SK-N-SH treated with all-trans-retinoic acid at 6 μM for 48 hours (cell line): ENCODE data around the gene TWIST2.

ENCODE experiments used
- ATAC-seq: fragments of 200-7000 bp; cut with Tn5 transposase; 3 replicates; pipeline ENCODE4 v1.9.1; 2020; ENCODE audit warnings: mild to moderate bottlenecking, moderate library complexity
- ARNTL ChIP-seq: fragments of 450-650 bp; formaldehyde crosslinking; IDR thresholded peaks from 2 replicates; pipeline ENCODE4 v1.5.0; 2020; ENCODE audit warnings: low read depth, mild to moderate bottlenecking, moderate library complexity, borderline replicate concordance
- BACH2 ChIP-seq: fragments of 250-450 bp; sonication (Bioruptor Pico); IDR thresholded peaks from 2 replicates; pipeline ENCODE4 v1.9.0; 2021; ENCODE audit warnings: mild to moderate bottlenecking, borderline replicate concordance
- CSDC2 ChIP-seq: fragments of 250-450 bp; sonication (Bioruptor Pico); IDR thresholded peaks from 2 replicates; pipeline ENCODE4 v1.5.0; 2020; ENCODE audit warnings: mild to moderate bottlenecking, moderate library complexity
- ESRRG ChIP-seq: fragments of 250-450 bp; sonication (Bioruptor Pico); IDR thresholded peaks from 2 replicates; pipeline ENCODE4 v1.6.1; 2021; ENCODE audit warnings: mild to moderate bottlenecking
- GLIS3 ChIP-seq: fragments of 250-450 bp; sonication (Bioruptor Pico); IDR thresholded peaks from 2 replicates; pipeline ENCODE4 v1.5.0; 2020; ENCODE audit warnings: mild to moderate bottlenecking, moderate library complexity
- ISL1 ChIP-seq: fragments of 250-450 bp; sonication (Bioruptor Pico); IDR thresholded peaks from 2 replicates; pipeline ENCODE4 v2.1.2; 2022; ENCODE audit warnings: mild to moderate bottlenecking, moderate library complexity
- OSR1 ChIP-seq: fragments of 250-450 bp; sonication (Bioruptor Pico); IDR thresholded peaks from 2 replicates; pipeline ENCODE4 v1.8.0; 2022; ENCODE audit warnings: moderate library complexity, mild to moderate bottlenecking, inconsistent platforms
- POU6F1 ChIP-seq: fragments of 250-450 bp; sonication (Bioruptor Pico); IDR thresholded peaks from 2 replicates; pipeline ENCODE4 v1.8.0; 2021; ENCODE audit warnings: low read depth, mild to moderate bottlenecking, moderate library complexity, borderline replicate concordance
- PPARA ChIP-seq: fragments of 250-450 bp; sonication (Bioruptor Pico); IDR thresholded peaks from 2 replicates; pipeline ENCODE4 v1.5.0; 2020; ENCODE audit warnings: mild to moderate bottlenecking, borderline replicate concordance
- RARB ChIP-seq: fragments of 250-450 bp; sonication (Bioruptor Pico); IDR thresholded peaks from 2 replicates; pipeline ENCODE4 v1.8.0; 2021; ENCODE audit warnings: mild to moderate bottlenecking, moderate library complexity
- TCF4 ChIP-seq: fragments of 250-450 bp; sonication (Bioruptor Pico); IDR thresholded peaks from 2 replicates; pipeline ENCODE4 v1.8.0; 2021; ENCODE audit warnings: mild to moderate bottlenecking, moderate library complexity, borderline replicate concordance
- TOX ChIP-seq: fragments of 250-450 bp; sonication (Bioruptor Pico); IDR thresholded peaks from 2 replicates; pipeline ENCODE4 v1.8.0; 2021; ENCODE audit warnings: mild to moderate bottlenecking, moderate library complexity, borderline replicate concordance
- ZC3H10 ChIP-seq: fragments of 250-450 bp; sonication (Bioruptor Pico); IDR thresholded peaks from 2 replicates; pipeline ENCODE4 v1.5.1; 2021; ENCODE audit warnings: mild to moderate bottlenecking, moderate library complexity
- ZFP3 ChIP-seq: fragments of 250-450 bp; sonication (Bioruptor Pico); IDR thresholded peaks from 2 replicates; pipeline ENCODE4 v1.5.0; 2020; ENCODE audit warnings: mild to moderate bottlenecking, moderate library complexity
- ZNF70 ChIP-seq: fragments of 450-650 bp; formaldehyde crosslinking; IDR thresholded peaks from 2 replicates; pipeline ENCODE4 v1.5.0; 2020; ENCODE audit warnings: mild to moderate bottlenecking, moderate library complexity
- ZNF8 ChIP-seq: fragments of 450-650 bp; formaldehyde crosslinking; IDR thresholded peaks from 2 replicates; pipeline ENCODE4 v1.5.0; 2020; ENCODE audit warnings: mild to moderate bottlenecking, moderate library complexity
- TF ChIP-seq, protein P1 (sequence below): fragments of 250-450 bp; sonication (Bioruptor Pico); IDR thresholded peaks from 2 replicates; pipeline ENCODE4 v1.8.0; 2020; ENCODE audit warnings: mild to moderate bottlenecking, moderate library complexity, borderline replicate concordance
- TF ChIP-seq, protein P2 (sequence below): fragments of 250-450 bp; sonication (Bioruptor Pico); IDR thresholded peaks from 2 replicates; pipeline ENCODE4 v1.5.0; 2020; ENCODE audit warnings: mild to moderate bottlenecking, moderate library complexity
- TF ChIP-seq, protein P3 (sequence below): fragments of 250-450 bp; sonication (Bioruptor Pico); IDR thresholded peaks from 2 replicates; pipeline ENCODE4 v1.5.1; 2020; ENCODE audit warnings: low read depth, mild to moderate bottlenecking, moderate library complexity

TWIST2 gene

DNA sequence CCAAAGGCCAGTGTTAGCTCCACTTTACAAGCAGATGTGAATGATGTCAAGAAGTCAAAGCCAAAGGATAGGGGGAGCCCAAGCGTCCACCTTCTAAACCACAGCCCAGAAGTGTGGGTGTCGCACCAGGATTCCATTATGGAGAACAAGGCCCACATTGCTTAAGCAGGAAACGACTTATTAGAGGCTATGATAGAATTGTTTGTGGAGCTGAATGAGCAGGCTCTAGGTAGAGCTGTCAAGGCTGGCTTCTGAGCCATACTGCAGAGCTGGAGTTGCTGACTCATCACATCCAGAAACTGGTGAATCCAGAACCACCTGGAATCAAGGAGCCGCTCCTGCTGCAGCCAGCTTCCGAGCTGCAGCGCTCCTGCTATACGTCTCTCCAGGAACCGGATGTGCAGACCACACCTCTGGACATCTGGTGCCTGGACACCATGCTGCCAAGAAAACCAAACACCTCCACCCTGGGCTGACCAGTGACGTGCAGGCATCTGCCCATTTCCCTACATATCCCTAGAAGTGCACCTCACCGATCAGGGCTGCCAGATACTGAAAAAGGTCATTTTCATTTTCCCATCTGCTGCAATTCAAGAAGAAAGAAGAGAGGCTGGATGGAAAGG lies 6.2 kb upstream of the TWIST2 start:
- no peak for TF ChIP-seq ZFP3 (CRISPR knock-in tag)
- no peak for ATAC-seq

DNA sequence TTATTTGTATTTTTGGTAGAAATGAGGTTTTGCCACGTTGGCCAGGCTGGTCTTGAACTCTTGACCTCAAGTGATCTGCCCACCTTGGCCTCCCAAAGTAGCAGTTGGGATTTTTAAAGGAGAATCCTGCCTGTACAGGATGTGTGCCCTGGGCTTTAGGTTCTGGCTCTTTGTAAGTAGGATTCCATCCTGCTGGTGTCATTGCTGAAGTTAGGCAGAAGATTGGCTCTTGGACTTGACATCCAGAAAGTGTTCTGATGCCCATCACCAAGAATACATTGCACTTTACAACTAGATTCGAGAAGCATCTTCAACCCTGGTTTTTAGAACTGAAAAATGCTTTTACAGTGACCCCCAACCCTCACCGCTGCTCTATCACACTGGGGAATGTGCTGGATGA lies 4.4 kb upstream of the TWIST2 start:
- ATAC-seq, result no peak
- TF ChIP-seq, protein P1, sequence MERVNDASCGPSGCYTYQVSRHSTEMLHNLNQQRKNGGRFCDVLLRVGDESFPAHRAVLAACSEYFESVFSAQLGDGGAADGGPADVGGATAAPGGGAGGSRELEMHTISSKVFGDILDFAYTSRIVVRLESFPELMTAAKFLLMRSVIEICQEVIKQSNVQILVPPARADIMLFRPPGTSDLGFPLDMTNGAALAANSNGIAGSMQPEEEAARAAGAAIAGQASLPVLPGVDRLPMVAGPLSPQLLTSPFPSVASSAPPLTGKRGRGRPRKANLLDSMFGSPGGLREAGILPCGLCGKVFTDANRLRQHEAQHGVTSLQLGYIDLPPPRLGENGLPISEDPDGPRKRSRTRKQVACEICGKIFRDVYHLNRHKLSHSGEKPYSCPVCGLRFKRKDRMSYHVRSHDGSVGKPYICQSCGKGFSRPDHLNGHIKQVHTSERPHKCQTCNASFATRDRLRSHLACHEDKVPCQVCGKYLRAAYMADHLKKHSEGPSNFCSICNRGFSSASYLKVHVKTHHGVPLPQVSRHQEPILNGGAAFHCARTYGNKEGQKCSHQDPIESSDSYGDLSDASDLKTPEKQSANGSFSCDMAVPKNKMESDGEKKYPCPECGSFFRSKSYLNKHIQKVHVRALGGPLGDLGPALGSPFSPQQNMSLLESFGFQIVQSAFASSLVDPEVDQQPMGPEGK (CRISPR knock-in tag), result no peak

- TF ChIP-seq GLIS3 (CRISPR knock-in tag) (no peak), ZNF70 (CRISPR knock-in tag) (no peak), TOX (CRISPR knock-in tag) (no peak), PPARA (no peak), ZC3H10 (no peak), ZNF8 (no peak), RARB (CRISPR knock-in tag) (no peak), ISL1 (CRISPR knock-in tag) (no peak), ZFP3 (CRISPR knock-in tag) (no peak), CSDC2 (CRISPR knock-in tag) (no peak), OSR1 (CRISPR knock-in tag) (no peak)
- TF ChIP-seq, protein P2, sequence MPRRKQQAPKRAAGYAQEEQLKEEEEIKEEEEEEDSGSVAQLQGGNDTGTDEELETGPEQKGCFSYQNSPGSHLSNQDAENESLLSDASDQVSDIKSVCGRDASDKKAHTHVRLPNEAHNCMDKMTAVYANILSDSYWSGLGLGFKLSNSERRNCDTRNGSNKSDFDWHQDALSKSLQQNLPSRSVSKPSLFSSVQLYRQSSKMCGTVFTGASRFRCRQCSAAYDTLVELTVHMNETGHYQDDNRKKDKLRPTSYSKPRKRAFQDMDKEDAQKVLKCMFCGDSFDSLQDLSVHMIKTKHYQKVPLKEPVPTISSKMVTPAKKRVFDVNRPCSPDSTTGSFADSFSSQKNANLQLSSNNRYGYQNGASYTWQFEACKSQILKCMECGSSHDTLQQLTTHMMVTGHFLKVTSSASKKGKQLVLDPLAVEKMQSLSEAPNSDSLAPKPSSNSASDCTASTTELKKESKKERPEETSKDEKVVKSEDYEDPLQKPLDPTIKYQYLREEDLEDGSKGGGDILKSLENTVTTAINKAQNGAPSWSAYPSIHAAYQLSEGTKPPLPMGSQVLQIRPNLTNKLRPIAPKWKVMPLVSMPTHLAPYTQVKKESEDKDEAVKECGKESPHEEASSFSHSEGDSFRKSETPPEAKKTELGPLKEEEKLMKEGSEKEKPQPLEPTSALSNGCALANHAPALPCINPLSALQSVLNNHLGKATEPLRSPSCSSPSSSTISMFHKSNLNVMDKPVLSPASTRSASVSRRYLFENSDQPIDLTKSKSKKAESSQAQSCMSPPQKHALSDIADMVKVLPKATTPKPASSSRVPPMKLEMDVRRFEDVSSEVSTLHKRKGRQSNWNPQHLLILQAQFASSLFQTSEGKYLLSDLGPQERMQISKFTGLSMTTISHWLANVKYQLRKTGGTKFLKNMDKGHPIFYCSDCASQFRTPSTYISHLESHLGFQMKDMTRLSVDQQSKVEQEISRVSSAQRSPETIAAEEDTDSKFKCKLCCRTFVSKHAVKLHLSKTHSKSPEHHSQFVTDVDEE, result no peak
- TF ChIP-seq, protein P1 (CRISPR knock-in tag), result no peak
- TF ChIP-seq, all 23 proteins: peak for 0
- ATAC-seq, result no peak
Observed at GRCh38 chr2:238845583-238846377, 2.1 kb upstream of the TWIST2 start.

GRCh38 chr2:238846378-238846627 lies 1.6 kb upstream of the TWIST2 start:
- ATAC-seq, result no peak
- TF ChIP-seq, protein P1 (CRISPR knock-in tag), result no peak
- TF ChIP-seq ESRRG (no peak), RARB (CRISPR knock-in tag) (no peak), OSR1 (CRISPR knock-in tag) (no peak), TOX (CRISPR knock-in tag) (no peak), ZFP3 (CRISPR knock-in tag) (no peak), PPARA (no peak), GLIS3 (CRISPR knock-in tag) (no peak), ZNF8 (no peak), ZC3H10 (no peak), ARNTL (CRISPR knock-in tag) (no peak), ZNF70 (CRISPR knock-in tag) (no peak), POU6F1 (CRISPR knock-in tag) (no peak), TCF4 (CRISPR knock-in tag) (no peak), BACH2 (CRISPR knock-in tag) (no peak), CSDC2 (CRISPR knock-in tag) (no peak)
- TF ChIP-seq, protein P2, result no peak
- TF ChIP-seq, protein P3, sequence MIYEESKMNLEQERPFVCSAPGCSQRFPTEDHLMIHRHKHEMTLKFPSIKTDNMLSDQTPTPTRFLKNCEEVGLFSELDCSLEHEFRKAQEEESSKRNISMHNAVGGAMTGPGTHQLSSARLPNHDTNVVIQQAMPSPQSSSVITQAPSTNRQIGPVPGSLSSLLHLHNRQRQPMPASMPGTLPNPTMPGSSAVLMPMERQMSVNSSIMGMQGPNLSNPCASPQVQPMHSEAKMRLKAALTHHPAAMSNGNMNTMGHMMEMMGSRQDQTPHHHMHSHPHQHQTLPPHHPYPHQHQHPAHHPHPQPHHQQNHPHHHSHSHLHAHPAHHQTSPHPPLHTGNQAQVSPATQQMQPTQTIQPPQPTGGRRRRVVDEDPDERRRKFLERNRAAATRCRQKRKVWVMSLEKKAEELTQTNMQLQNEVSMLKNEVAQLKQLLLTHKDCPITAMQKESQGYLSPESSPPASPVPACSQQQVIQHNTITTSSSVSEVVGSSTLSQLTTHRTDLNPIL (CRISPR knock-in tag), result no peak
